SU-DHL-6 (cell line): Measurements from ENCODE around the gene WNT10A.

Experiments
- CTCF ChIP-seq: fragments of 200-600 bp; sonication (generic); IDR thresholded peaks from one replicate; pipeline ENCODE4 v1.5.1; 2017; ENCODE audit warnings: antibody characterized with exemption, mild to moderate bottlenecking, low read length, moderate library complexity; ENCODE audit not compliant: insufficient read depth, poor library complexity, severe bottlenecking
- EZH2phosphoT487 ChIP-seq: fragments of 200-600 bp; sonication (generic), shearing (Covaris generic); conservative IDR thresholded peaks from 2 replicates; pipeline ENCODE4 v1.6.1; 2018; ENCODE audit warnings: mild to moderate bottlenecking, antibody characterized with exemption, low read length, moderate library complexity, mixed read lengths

GRCh38 chr2:218890369-218890768 is 9.7 kb downstream of the WNT10A start:
- no peak for TF ChIP-seq CTCF
- no peak for TF ChIP-seq EZH2phosphoT487
